Hair follicular keratinocyte (primary cell): ENCODE data around the gene PCDHA9. TPM values are rescaled to one million over a fixed set of nuclear protein-coding genes. Genes with fewer than 3 reads are reported as not detected.

ENCODE experiments used
- total RNA-seq: library from RNA; depleted of rRNA; stranded (reverse); fragments of >200 nt; gene quantifications from 2 replicates; pipeline ENCODE4 v1.2.3, GENCODE V29; 2015

Gene PCDHA9
- total RNA-seq, 1 donor from 2014 or later, result not detected

Other genes with a start within 250 kb of the PCDHA9 start
- gene CD14, start 215.2 kb upstream of the PCDHA9 start, total RNA-seq, result 0.08 and 0.76 TPM in 2 replicates
- gene TMCO6, start 208.9 kb upstream of the PCDHA9 start, total RNA-seq, result 27.4 and 28.1 TPM in 2 replicates
- gene NDUFA2, start 200.8 kb upstream of the PCDHA9 start, total RNA-seq, result 44.7 and 60.0 TPM in 2 replicates
- 63.2 and 93.5 TPM in 2 replicates for gene IK, start 200.6 kb upstream of the PCDHA9 start, total RNA-seq
- 14.7 and 16.0 TPM in 2 replicates for gene WDR55, start 183.5 kb upstream of the PCDHA9 start, total RNA-seq
- gene DND1, start 174.8 kb upstream of the PCDHA9 start, total RNA-seq, result 0.78 and 1.6 TPM in 2 replicates
- 63.0 and 96.6 TPM in 2 replicates for gene HARS1, start 157.0 kb upstream of the PCDHA9 start, total RNA-seq
- 26.0 and 27.2 TPM in 2 replicates for gene HARS2, start 156.9 kb upstream of the PCDHA9 start, total RNA-seq
- 29.0 and 31.2 TPM in 2 replicates for gene ZMAT2, start 147.9 kb upstream of the PCDHA9 start, total RNA-seq
- gene PCDHA1, start 62.2 kb upstream of the PCDHA9 start, total RNA-seq, result not detected in 2 replicates
- not detected in 2 replicates for gene PCDHA2, start 53.5 kb upstream of the PCDHA9 start, total RNA-seq
- gene PCDHA3, start 47.3 kb upstream of the PCDHA9 start, total RNA-seq, result not detected in 2 replicates
- not detected in 2 replicates for gene PCDHA4, start 41.3 kb upstream of the PCDHA9 start, total RNA-seq
- not detected in 2 replicates for gene PCDHA5, start 26.8 kb upstream of the PCDHA9 start, total RNA-seq
- gene PCDHA6, start 20.4 kb upstream of the PCDHA9 start, total RNA-seq, result 0.16 TPM in 1 of 2 replicates, not detected in the other
- not detected in 2 replicates for gene PCDHA7, start 14.1 kb upstream of the PCDHA9 start, total RNA-seq
- not detected in 2 replicates for gene PCDHA8, start 7.2 kb upstream of the PCDHA9 start, total RNA-seq
- not detected in 2 replicates for gene PCDHA10, start 7.5 kb downstream of the PCDHA9 start, total RNA-seq
- gene PCDHA11, start 20.6 kb downstream of the PCDHA9 start, total RNA-seq, result under 0.01 TPM in 1 of 2 replicates, not detected in the other
- gene PCDHA12, start 26.9 kb downstream of the PCDHA9 start, total RNA-seq, result not detected in 2 replicates
- not detected in 2 replicates for gene PCDHA13, start 33.7 kb downstream of the PCDHA9 start, total RNA-seq
- 0.16 and 0.61 TPM in 2 replicates for gene PCDHAC1, start 77.9 kb downstream of the PCDHA9 start, total RNA-seq
- gene PCDHAC2, start 118.1 kb downstream of the PCDHA9 start, total RNA-seq, result 1.1 and 1.3 TPM in 2 replicates
- not detected in 2 replicates for gene PCDHB1, start 203.0 kb downstream of the PCDHA9 start, total RNA-seq
- gene PCDHB2, start 246.2 kb downstream of the PCDHA9 start, total RNA-seq, result 0.08 and 0.62 TPM in 2 replicates